SJCRH30 (cell line): ENCODE measurements around the gene PAGE2. TPM values are rescaled to one million over a fixed set of nuclear protein-coding genes. Genes with fewer than 3 reads are reported as not detected.
"Not testable (repeated sequence)": the region's sequence is repeated elsewhere in the genome, so short reads cannot be mapped to it uniquely, and the experiment has no call there.

Experiments used
- DNase-seq, 2 experiments: peaks; one replicate each; pipeline ENCODE4 v3.0.0-alpha.2; 2015 to 2020
- H3K27ac ChIP-seq: fragments of 250-450 bp; sonication (Bioruptor Pico); 2 replicates; pipeline ENCODE4 v1.5.1; 2020; ENCODE audit warnings: mild to moderate bottlenecking, moderate library complexity
- H3K27me3 ChIP-seq: fragments of 250-450 bp; sonication (Bioruptor Pico); 2 replicates; pipeline ENCODE4 v1.5.1; 2020; ENCODE audit warnings: mild to moderate bottlenecking, moderate library complexity
- H3K36me3 ChIP-seq: fragments of 250-450 bp; sonication (Bioruptor Pico); 2 replicates; pipeline ENCODE4 v1.5.1; 2020; ENCODE audit warnings: mild to moderate bottlenecking, moderate library complexity
- H3K4me1 ChIP-seq: fragments of 250-450 bp; sonication (Bioruptor Pico); 2 replicates; pipeline ENCODE4 v1.5.1; 2020; ENCODE audit warnings: mild to moderate bottlenecking, moderate library complexity
- H3K4me3 ChIP-seq: fragments of 250-450 bp; sonication (Bioruptor Pico); 2 replicates; pipeline ENCODE4 v1.5.1; 2020; ENCODE audit warnings: mild to moderate bottlenecking, moderate library complexity
- H3K9me3 ChIP-seq: fragments of 250-450 bp; sonication (Bioruptor Pico); replicated peaks from 2 replicates; pipeline ENCODE4 v1.5.1; 2020; ENCODE audit warnings: mild to moderate bottlenecking, moderate library complexity
- total RNA-seq: library from RNA; depleted of rRNA; stranded (reverse); fragments of >200 nt; shearing (Covaris generic); gene quantifications from 2 replicates; pipeline ENCODE4 v1.2.3, GENCODE V29; 2014

The PAGE2 gene
- total RNA-seq, 1 experiment from 2014 or later = not detected

DNA sequence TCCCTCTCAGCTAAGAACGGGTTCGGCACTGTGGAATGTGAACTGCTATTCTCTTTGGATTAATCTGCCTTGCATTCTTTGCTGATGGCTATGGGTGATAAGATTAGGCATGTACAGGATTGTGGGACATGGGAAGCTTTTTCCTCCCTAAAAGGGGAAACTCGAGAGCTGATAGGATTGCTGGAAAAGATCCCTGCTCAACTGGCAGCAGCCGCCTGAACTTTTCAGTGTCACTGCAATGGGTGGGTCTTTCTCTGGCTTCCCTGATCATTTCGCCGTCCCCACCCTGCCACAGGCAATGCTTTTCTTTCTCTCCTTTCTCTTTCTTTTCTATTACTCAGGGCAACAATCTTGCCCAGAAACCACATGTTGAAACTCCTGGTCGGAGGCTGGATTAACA lies 20.5 kb downstream of the PAGE2 start:
- DNase-seq = peak in 1 of 2 experiments; percentile 0
- Histone ChIP-seq H3K36me3 (no peaks in the 10 kb centered on the region), H3K9me3 (no peaks in the 10 kb centered on the region), H3K27ac (no peak overlapping the region), H3K27me3 (no peaks in the 10 kb centered on the region), H3K4me3 (no peak overlapping the region), H3K4me1 (no peaks in the 10 kb centered on the region)

DNA sequence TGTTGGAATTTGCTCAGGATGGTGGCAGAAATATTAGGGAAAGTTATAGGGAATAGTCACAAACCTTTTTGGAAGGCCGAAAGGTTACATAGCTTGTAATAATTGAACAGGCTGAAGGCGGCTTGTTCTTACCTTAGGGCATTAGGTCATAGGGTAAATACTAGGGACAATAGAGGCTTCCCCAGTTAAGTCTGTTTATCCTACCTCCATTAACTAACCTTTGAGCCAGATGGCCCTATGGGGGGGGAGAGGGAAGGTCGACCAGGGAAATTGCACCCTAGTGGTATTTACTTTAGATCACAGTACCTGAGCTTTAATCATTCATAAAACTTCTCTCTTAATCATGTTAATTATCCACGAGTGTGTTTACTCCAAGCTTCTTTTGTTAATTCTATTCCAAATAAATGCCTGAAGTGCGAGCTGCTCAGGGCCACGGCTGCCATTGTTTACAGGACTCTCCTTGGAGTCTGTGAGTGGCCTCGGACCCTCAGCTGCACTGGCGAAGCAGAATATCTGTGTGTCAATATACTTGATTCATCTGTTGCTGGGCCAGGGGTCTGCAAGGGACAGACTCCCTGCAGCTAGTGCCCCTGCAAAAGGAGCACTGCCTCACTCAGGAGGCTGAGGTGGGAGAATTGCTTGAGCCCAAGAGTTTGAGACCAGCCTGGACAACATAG lies 22.9 kb downstream of the PAGE2 start:
- Histone ChIP-seq H3K27ac (no peak overlapping the region), H3K36me3 (no peaks in the 10 kb centered on the region), H3K9me3 (no peaks in the 10 kb centered on the region), H3K4me3 (no peak overlapping the region), H3K27me3 (no peaks in the 10 kb centered on the region), H3K4me1 (no peaks in the 10 kb centered on the region)
- no peak for DNase-seq

DNA sequence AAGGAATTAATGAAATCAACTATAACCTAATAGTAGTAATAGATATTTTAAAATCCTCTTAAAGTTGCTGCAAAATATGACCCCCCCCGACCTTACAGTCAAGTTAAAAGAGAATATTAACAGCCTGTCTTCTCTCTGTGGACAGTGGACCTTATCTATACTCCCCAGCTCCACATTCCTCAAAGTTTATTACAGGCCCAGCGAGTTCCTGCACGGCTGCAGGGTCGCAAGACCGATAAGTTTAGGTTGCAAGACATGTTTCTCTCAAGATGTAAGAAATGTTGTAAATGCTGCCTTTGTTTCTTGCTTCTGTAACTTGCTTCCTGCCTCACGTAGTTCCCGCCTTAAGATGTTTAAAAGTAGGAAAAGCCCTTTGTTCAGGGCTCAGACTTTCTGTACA lies 27.8 kb downstream of the PAGE2 start:
- not testable (repeated sequence) for H3K36me3 ChIP-seq, H3K9me3 ChIP-seq, H3K4me3 ChIP-seq, H3K27ac ChIP-seq, DNase-seq, H3K4me1 ChIP-seq, H3K27me3 ChIP-seq

DNA sequence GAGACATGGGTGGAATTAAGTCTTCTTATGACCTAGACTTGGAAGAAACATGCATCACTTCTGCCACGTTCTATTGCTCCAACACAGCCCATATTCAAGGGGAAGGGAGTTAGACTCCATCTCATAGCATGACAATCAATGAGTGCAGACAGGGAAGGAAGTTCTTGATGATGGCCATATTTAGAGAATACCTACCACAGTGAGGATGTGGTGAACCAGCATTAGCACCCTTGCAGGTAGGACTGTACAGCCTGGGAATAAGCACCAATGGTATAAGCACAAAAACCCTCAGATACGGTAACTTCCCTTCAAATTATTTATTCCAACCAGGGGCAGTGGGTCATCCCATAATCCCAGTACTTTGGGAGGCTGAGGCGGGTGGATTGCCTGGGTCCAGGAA lies 29.8 kb downstream of the PAGE2 start:
- Histone ChIP-seq H3K9me3 (no peaks in the 10 kb centered on the region), H3K4me1 (no peaks in the 10 kb centered on the region), H3K36me3 (no peaks in the 10 kb centered on the region), H3K27me3 (no peaks in the 10 kb centered on the region), H3K27ac (no peak overlapping the region), H3K4me3 (no peak overlapping the region)
- DNase-seq = no peak

DNA sequence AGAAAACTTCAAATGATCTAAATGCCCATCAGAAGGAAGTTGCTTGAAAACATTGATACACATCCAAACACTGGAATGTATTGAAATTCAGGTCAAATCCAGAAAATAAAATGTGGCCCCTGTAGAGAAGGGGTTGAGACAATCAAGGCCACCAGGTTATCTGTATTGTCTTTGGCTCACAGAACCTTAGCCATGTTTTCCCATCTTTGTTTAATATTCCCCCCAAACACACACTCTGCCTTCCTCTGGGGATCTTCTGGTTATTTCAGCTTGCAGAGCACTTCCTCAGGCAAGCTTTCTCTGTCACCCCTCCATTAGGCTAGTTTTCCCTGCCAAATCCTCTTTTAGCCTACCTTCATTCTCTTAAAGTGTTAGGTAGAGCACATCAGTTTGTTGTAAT lies 30.5 kb downstream of the PAGE2 start:
- H3K27ac ChIP-seq = no peak overlapping the region
- H3K4me1 ChIP-seq = no peaks in the 10 kb centered on the region
- H3K4me3 ChIP-seq = no peak overlapping the region
- H3K27me3 ChIP-seq = no peaks in the 10 kb centered on the region
- no peaks in the 10 kb centered on the region for H3K9me3 ChIP-seq
- no peaks in the 10 kb centered on the region for H3K36me3 ChIP-seq
- no peak for DNase-seq

DNA sequence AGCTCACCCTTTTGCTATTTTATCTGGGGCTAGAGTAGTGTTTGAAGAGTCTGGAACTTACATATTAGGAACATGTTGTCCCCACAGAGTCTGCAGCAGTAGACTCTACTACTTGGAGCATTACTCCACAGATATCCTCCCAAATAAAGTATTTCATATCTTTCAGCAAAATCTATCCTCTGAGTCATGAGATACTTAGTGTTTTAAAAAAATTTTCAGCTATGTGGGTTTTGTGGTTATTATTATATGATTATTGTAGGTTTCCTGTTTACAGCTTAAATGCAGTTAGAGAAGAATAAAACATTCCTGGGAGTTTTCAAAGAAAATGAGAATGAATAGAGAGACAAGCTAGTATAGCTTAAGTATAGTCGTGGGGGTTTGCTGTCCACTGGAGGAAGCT lies 30.9 kb downstream of the PAGE2 start:
- Histone ChIP-seq H3K4me1 (no peaks in the 10 kb centered on the region), H3K27ac (no peak overlapping the region), H3K4me3 (no peak overlapping the region), H3K36me3 (no peaks in the 10 kb centered on the region), H3K9me3 (no peaks in the 10 kb centered on the region), H3K27me3 (no peaks in the 10 kb centered on the region)
- no peak for DNase-seq

DNA sequence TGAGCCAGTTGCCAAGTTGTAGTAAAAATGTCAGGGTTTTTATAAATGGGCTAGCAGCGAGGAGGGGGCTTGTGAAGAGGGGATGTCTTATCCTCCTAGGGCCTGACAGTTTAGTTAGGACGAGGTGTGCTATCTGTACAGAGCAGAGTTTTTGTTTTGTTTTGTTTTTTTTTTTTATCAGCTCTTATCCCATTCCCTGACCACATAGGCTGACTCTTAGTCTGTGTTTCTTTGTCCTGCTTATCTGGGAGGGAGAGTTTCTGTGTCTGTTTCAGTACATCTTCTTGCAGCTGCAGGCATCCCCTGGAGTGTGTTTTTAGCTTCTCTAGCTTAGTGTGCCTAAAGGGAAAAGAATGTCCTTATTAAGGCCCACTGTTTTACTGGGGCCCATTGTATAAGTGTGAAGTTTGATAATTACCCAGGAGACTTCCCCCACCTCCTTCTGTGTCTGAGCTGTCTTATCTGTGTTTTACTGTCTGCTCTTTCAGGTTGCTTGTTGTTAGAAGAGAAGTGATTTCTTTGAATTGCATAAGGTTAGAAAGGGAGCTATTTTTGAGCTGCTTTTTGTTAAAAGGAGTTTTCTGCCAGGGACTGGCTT lies 32.0 kb downstream of the PAGE2 start:
- H3K4me1 ChIP-seq = no peaks in the 10 kb centered on the region
- DNase-seq = no peak
- no peak overlapping the region for H3K4me3 ChIP-seq
- H3K27me3 ChIP-seq = no peaks in the 10 kb centered on the region
- no peaks in the 10 kb centered on the region for H3K9me3 ChIP-seq
- H3K36me3 ChIP-seq = no peaks in the 10 kb centered on the region
- H3K27ac ChIP-seq = no peak overlapping the region

DNA sequence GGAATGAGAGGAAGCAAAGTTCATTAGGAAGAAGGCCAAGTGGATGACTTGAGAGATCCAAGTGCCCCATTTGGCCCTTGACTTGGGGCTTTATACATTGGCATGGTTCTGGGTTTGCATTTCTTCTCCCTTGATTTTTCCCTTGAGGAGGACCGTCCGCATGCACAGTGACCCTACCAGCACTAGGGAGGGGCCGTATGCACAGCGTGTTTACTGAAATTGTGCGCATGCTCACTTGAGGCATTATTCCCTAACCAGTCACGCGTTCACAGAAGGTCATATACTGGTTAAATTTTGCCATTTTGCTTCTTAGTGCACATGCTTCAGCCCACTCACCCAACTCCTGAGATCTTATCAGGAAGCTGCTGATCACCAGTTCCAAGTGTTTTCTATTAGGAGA lies 35.1 kb downstream of the PAGE2 start:
- Histone ChIP-seq H3K4me1 (no peaks in the 10 kb centered on the region), H3K27ac (no peak overlapping the region), H3K36me3 (no peaks in the 10 kb centered on the region), H3K4me3 (no peak overlapping the region), H3K27me3 (no peaks in the 10 kb centered on the region), H3K9me3 (no peaks in the 10 kb centered on the region)
- DNase-seq = no peak

DNA sequence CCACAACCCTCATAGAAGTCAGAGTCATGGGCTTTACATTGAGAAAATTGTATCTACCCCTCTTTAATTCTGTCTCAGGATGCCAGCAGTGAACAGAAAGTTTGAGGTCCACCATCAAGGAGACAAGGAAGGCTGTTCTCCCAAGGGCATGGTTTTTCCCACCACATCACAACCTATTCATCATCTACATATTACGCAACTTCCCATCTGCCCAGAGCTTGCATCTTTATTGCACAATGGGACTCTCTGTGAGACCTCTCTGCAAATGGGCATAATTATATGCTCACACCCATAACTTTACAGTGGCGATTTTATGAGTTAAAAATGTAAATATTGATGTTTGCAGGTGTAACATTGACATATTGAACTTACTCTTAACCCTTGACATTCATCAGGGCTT lies 38.9 kb downstream of the PAGE2 start:
- H3K36me3 ChIP-seq = no peaks in the 10 kb centered on the region
- no peak overlapping the region for H3K4me3 ChIP-seq
- no peak for DNase-seq
- no peaks in the 10 kb centered on the region for H3K4me1 ChIP-seq
- no peaks in the 10 kb centered on the region for H3K9me3 ChIP-seq
- no peaks in the 10 kb centered on the region for H3K27me3 ChIP-seq
- H3K27ac ChIP-seq = no peak overlapping the region

DNA sequence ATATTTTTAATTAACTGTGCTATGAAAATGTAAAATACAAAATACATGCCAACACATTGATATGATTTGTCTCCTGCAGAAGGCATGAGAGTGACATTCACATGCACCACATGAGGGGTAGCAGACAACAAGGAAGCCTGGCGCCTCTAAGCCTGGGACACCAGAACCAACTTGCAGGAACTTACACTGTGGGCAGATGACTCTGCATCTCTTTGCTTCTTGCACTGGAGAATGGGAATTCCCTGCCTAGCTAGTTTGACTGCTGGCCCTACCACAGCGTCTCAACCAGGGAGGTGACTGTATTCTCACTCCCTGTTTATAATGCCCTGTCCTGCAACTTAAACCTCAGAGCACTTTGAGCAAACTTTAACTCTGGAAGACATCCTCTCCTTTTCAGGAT lies 40.5 kb downstream of the PAGE2 start:
- Histone ChIP-seq H3K9me3 (no peaks in the 10 kb centered on the region), H3K4me3 (no peak overlapping the region), H3K36me3 (no peaks in the 10 kb centered on the region), H3K27me3 (no peaks in the 10 kb centered on the region), H3K27ac (no peak overlapping the region), H3K4me1 (no peaks in the 10 kb centered on the region)
- no peak for DNase-seq

DNA sequence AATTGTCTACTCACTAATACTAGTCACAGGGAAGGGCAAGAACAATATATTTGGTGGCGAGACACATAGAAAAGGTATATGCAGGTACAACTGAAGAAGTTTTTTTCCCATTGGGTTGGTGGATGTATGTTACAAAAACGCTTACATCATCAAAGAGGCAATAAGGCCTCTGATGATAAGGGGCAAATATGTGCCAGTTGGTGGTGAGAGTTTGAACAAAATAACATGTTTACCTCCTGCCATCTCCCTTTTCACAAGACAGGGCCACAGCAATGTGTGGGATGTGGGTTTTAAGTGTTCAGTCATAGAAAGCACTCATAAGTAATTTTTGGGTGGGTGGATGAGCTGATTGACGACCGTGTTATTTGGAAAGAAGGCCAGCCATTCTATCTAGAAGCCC lies 41.7 kb downstream of the PAGE2 start:
- DNase-seq = no peak
- H3K36me3 ChIP-seq = no peaks in the 10 kb centered on the region
- no peaks in the 10 kb centered on the region for H3K9me3 ChIP-seq
- H3K27ac ChIP-seq = no peak overlapping the region
- no peak overlapping the region for H3K4me3 ChIP-seq
- H3K27me3 ChIP-seq = no peaks in the 10 kb centered on the region
- no peaks in the 10 kb centered on the region for H3K4me1 ChIP-seq

DNA sequence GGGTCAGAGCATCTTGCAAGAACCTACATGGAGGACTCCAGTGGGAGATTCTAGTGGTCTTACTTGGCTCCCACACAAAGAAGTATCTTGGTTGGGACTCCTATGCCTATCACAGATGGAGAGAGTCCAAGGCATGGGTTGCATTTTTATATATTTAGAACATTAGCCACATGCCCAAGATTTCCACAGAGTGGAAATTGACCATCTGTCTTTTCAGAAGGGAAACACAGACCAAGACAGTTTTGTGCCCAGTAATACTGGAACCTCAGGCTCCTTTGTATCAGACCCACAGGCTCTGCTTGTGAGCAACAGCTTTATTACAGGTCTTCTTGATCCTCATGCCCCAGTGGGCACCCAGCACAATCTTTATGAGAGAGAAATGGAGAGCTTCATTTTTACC lies 43.6 kb downstream of the PAGE2 start:
- no peaks in the 10 kb centered on the region for H3K4me1 ChIP-seq
- H3K36me3 ChIP-seq = no peaks in the 10 kb centered on the region
- H3K27me3 ChIP-seq = no peaks in the 10 kb centered on the region
- no peak overlapping the region for H3K4me3 ChIP-seq
- no peak overlapping the region for H3K27ac ChIP-seq
- no peak for DNase-seq
- H3K9me3 ChIP-seq = no peaks in the 10 kb centered on the region

DNA sequence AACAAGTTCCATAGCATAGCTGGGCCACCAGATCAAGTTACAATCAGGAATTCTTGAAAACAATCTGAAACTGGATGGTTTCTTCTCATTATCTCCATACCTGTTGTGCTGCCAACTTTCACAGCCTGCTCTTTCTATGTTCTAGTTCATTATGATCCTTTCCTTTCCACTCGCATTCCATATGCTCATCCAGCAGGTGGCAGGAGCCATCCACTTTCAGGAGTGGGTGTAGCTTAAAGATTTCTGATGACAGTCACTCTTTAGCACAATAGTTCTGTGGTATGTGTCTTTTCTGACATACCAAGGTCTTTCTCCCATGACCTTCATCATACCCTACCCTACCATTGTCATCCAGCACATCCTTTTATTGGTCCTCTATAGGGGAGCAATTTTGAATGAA lies 46.4 kb downstream of the PAGE2 start:
- Histone ChIP-seq H3K27me3 (no peaks in the 10 kb centered on the region), H3K4me1 (no peaks in the 10 kb centered on the region), H3K4me3 (no peak overlapping the region), H3K27ac (no peak overlapping the region), H3K9me3 (no peaks in the 10 kb centered on the region), H3K36me3 (no peaks in the 10 kb centered on the region)
- peak; percentile 2 to 26 for DNase-seq

DNA sequence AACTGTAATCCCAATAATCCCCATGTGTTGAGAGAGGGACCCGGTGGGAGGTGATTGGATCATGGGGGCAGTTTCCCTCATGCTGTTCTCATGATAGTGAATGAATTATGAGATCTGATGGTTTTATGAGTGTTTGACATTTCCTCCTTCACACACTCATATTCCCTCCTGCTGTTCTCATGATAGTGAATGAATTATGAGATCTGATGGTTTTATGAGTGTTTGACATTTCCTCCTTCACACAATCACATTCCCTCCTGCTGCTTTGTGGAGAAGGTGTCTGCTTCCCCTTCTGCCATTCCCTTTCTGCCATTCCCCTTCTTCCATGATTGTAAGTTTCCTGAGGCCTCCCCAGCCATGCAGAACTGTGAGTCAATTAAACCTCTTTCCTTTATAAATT lies 52.0 kb downstream of the PAGE2 start:
- H3K4me3 ChIP-seq, H3K36me3 ChIP-seq, H3K27ac ChIP-seq, H3K4me1 ChIP-seq, H3K27me3 ChIP-seq, H3K9me3 ChIP-seq, DNase-seq: not testable (repeated sequence)
